Esophagus (tissue), 2 donors: ENCODE results near the gene TTC36. TPM values are rescaled to one million over a fixed set of nuclear protein-coding genes. Genes with fewer than 3 reads are reported as not detected.

Experiments used
- H3K27ac ChIP-seq, 2 donors: one replicate each; pipeline ENCODE4 v1.5.1; 2013; ENCODE audit warnings: low read depth in 2 of 2, mild to moderate bottlenecking in 2 of 2, inconsistent platforms in 1 of 2, low read length in 1 of 2, moderate library complexity in 1 of 2
- H3K27me3 ChIP-seq, 2 donors: one replicate each; pipeline ENCODE4 v1.6.1; 2013; ENCODE audit warnings: low read length in 2 of 2, control low read depth in 1 of 2, mild to moderate bottlenecking in 1 of 2; ENCODE audit not compliant: insufficient read depth in 2 of 2, control insufficient read depth in 1 of 2
- H3K36me3 ChIP-seq, 2 donors: one replicate each; pipeline ENCODE4 v1.6.1; 2013; ENCODE audit warnings: low read length in 1 of 2; ENCODE audit not compliant: control insufficient read depth in 2 of 2, insufficient read depth in 2 of 2
- H3K4me1 ChIP-seq, 2 donors: one replicate each; pipeline ENCODE4 v1.6.1; 2013; ENCODE audit warnings: low read length in 1 of 2; ENCODE audit not compliant: control insufficient read depth in 2 of 2, insufficient read depth in 2 of 2
- H3K4me3 ChIP-seq, 2 donors: one replicate each; pipeline ENCODE4 v1.5.1; 2013; ENCODE audit warnings: low read length in 2 of 2, mild to moderate bottlenecking in 2 of 2, low read depth in 1 of 2, moderate library complexity in 1 of 2
- H3K9me3 ChIP-seq, 2 donors: one replicate each; pipeline ENCODE4 v1.6.1; 2013; ENCODE audit warnings: mild to moderate bottlenecking in 2 of 2, low read depth in 1 of 2, low read length in 1 of 2, moderate library complexity in 1 of 2; ENCODE audit not compliant: control insufficient read depth in 2 of 2, insufficient read depth in 1 of 2
- WGBS, 2 donors: extraction: QIAGEN DNeasy Blood & Tissue Kit; methylation state at CpG; one replicate each; pipeline ENCODE4 v1.1.7; 2013; 5-methylcytosine and 5-hydroxymethylcytosine counted together
- polyA plus RNA-seq, 2 donors: library from polyadenylated mRNA; stranded (reverse); fragments of 200-250 nt; gene quantifications; one replicate each; pipeline ENCODE4 v1.2.3, GENCODE V29; 2013
- donor health status: healthy with polysubstance abuse.
- donor health status: Bipolar disorder and iron deficiency.

The TTC36 gene
- polyA plus RNA-seq, 2 donors = 0.14 to 0.18 TPM

DNA sequence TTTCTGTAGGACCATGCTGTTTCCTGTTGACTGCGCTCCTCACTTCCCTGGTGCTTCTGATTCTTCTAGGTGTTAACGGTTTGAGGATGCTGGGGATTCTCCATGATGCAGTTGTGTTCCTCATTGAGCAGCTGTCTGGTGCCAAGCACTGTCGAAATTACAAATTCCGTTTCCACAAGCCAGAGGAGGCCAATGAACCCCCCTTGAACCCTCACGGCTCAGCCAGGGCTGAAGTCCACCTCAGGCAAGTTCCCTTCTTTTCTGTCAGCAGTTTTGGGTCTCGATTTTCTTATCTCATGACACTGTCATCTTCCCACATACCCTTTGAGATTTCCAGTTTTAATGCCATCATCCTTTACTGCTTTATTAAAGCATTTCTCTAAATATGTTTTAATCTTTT, 7.7 kb upstream of the TTC36 start:
- H3K4me3 ChIP-seq = no peak overlapping the region
- no peaks in the 10 kb centered on the region for H3K27me3 ChIP-seq
- peaks cover 3 to 25% of the 10 kb centered on the region in 2 donors for H3K36me3 ChIP-seq
- no peaks in the 10 kb centered on the region for H3K9me3 ChIP-seq
- WGBS, 2 donors = 83 to 86% methylated on average over 6 of the region's 6 CpGs
- H3K4me1 ChIP-seq = no peaks in the 10 kb centered on the region
- no peak overlapping the region for H3K27ac ChIP-seq

DNA sequence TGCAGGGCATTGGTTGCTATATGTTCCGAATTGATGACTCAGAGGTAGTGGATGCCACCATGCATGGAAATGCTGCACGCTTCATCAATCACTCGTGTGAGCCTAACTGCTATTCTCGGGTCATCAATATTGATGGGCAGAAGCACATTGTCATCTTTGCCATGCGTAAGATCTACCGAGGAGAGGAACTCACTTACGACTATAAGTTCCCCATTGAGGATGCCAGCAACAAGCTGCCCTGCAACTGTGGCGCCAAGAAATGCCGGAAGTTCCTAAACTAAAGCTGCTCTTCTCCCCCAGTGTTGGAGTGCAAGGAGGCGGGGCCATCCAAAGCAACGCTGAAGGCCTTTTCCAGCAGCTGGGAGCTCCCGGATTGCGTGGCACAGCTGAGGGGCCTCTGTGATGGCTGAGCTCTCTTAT, 5.4 kb upstream of the TTC36 start:
- 76 to 85% methylated on average over 13 of the region's 13 CpGs for WGBS, 2 donors
- Histone ChIP-seq H3K4me1 (no peaks in the 10 kb centered on the region), H3K27ac (no peak overlapping the region), H3K36me3 (peaks cover 3 to 22% of the 10 kb centered on the region in 2 donors), H3K27me3 (no peaks in the 10 kb centered on the region), H3K4me3 (no peak overlapping the region), H3K9me3 (no peaks in the 10 kb centered on the region)

DNA sequence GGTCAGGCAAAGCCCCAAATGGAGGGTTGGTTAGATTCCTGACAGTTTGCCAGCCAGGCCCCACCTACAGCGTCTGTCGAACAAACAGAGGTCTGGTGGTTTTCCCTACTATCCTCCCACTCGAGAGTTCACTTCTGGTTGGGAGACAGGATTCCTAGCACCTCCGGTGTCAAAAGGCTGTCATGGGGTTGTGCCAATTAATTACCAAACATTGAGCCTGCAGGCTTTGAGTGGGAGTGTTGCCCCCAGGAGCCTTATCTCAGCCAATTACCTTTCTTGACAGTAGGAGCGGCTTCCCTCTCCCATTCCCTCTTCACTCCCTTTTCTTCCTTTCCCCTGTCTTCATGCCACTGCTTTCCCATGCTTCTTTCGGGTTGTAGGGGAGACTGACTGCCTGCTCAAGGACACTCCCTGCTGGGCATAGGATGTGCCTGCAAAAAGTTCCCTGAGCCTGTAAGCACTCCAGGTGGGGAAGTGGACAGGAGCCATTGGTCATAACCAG, 4.7 kb upstream of the TTC36 start:
- WGBS, 2 donors = 45 to 47% methylated on average over 6 of the region's 6 CpGs
- H3K36me3 ChIP-seq = peaks cover 3 to 22% of the 10 kb centered on the region in 2 donors
- no peak overlapping the region for H3K27ac ChIP-seq
- H3K4me3 ChIP-seq = no peak overlapping the region
- H3K9me3 ChIP-seq = no peaks in the 10 kb centered on the region
- H3K27me3 ChIP-seq = no peaks in the 10 kb centered on the region
- no peaks in the 10 kb centered on the region for H3K4me1 ChIP-seq

DNA sequence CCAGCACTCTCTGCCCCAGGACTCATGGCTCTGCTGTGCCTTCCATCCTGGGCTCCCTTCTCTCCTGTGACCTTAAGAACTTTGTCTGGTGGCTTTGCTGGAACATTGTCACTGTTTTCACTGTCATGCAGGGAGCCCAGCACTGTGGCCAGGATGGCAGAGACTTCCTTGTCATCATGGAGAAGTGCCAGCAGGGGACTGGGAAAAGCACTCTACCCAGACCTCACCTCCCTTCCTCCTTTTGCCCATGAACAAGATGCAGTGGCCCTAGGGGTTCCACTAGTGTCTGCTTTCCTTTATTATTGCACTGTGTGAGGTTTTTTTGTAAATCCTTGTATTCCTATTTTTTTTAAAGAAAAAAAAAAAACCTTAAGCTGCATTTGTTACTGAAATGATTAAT, 2.9 kb upstream of the TTC36 start:
- peaks cover 3 to 22% of the 10 kb centered on the region in 2 donors for H3K36me3 ChIP-seq
- H3K27me3 ChIP-seq = no peaks in the 10 kb centered on the region
- H3K4me1 ChIP-seq = peaks cover 2 to 6% of the 10 kb centered on the region in 2 donors
- H3K9me3 ChIP-seq = no peaks in the 10 kb centered on the region
- H3K27ac ChIP-seq = no peak overlapping the region
- H3K4me3 ChIP-seq = no peak overlapping the region

DNA sequence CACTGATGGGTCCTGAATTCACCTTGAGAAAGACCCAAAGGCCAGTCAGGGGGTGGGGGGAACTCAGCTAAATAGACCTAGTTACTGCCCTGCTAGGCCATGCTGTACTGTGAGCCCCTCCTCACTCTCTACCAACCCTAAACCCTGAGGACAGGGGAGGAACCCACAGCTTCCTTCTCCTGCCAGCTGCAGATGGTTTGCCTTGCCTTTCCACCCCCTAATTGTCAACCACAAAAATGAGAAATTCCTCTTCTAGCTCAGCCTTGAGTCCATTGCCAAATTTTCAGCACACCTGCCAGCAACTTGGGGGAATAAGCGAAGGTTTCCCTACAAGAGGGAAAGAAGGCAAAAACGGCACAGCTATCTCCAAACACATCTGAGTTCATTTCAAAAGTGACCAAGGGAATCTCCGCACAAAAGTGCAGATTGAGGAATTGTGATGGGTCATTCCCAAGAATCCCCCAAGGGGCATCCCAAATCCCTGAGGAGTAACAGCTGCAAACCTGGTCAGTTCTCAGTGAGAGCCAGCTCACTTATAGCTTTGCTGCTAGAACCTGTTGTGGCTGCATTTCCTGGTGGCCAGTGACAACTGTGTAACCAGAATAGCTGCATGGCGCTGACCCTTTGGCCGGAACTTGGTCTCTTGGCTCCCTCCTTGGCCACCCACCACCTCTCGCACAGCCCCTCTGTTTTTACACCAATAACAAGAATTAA, 2.4 kb upstream of the TTC36 start:
- Histone ChIP-seq H3K36me3 (peaks cover 3 to 20% of the 10 kb centered on the region in 2 donors), H3K27me3 (no peaks in the 10 kb centered on the region), H3K9me3 (no peaks in the 10 kb centered on the region), H3K27ac (no peak overlapping the region), H3K4me1 (peaks cover 2 to 9% of the 10 kb centered on the region in 2 donors), H3K4me3 (no peak overlapping the region)
- 82 to 85% methylated on average over 6 of the region's 6 CpGs for WGBS, 2 donors

DNA sequence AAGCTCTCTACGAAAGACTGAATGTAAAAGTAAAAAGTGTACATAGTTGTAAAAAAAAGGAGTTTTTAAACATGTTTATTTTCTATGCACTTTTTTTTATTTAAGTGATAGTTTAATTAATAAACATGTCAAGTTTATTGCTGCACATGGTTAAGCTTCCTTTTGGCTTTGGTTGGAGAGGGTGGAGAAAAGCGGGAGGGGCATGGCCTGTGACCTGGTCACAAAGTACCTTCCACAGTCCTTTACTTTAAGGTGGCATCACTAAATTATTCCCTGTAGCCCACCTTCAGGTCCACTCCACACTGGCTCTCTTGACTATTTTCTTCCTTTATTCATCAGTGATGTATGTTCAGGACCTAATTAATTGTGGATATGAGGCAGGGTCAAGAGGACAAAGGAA, 586 bp upstream of the TTC36 start:
- 82 to 83% methylated on average over 2 of the region's 2 CpGs for WGBS, 2 donors
- Histone ChIP-seq H3K27ac (no peak overlapping the region), H3K9me3 (no peaks in the 10 kb centered on the region), H3K4me1 (peaks cover 2 to 15% of the 10 kb centered on the region in 2 donors), H3K36me3 (peaks cover 3 to 17% of the 10 kb centered on the region in 2 donors), H3K4me3 (no peak overlapping the region), H3K27me3 (no peaks in the 10 kb centered on the region)

DNA sequence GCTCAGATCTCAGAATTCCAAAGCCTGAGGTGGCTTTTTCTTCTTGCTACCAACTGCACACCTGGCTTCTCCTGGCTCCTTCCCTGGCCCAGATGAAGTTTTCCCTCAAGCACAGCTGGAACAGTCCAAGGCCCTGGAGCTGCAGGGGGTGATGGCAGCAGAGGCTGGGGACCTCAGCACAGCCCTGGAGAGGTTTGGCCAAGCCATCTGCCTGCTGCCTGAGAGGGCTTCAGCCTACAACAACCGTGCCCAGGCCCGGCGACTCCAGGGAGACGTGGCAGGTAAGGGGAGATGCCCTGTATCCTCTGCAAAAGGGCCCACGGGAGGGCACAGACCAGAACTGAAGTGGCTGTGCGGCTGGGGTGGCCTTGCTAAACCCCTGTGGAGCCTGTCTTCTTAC, 1.2 kb downstream of the TTC36 start:
- no peaks in the 10 kb centered on the region for H3K27me3 ChIP-seq
- 89 to 91% methylated on average over 6 of the region's 6 CpGs for WGBS, 2 donors
- peaks cover 2 to 18% of the 10 kb centered on the region in 2 donors for H3K4me1 ChIP-seq
- no peak overlapping the region for H3K4me3 ChIP-seq
- H3K36me3 ChIP-seq = peaks cover 3 to 10% of the 10 kb centered on the region in 2 donors
- no peaks in the 10 kb centered on the region for H3K9me3 ChIP-seq
- H3K27ac ChIP-seq = no peak overlapping the region

DNA sequence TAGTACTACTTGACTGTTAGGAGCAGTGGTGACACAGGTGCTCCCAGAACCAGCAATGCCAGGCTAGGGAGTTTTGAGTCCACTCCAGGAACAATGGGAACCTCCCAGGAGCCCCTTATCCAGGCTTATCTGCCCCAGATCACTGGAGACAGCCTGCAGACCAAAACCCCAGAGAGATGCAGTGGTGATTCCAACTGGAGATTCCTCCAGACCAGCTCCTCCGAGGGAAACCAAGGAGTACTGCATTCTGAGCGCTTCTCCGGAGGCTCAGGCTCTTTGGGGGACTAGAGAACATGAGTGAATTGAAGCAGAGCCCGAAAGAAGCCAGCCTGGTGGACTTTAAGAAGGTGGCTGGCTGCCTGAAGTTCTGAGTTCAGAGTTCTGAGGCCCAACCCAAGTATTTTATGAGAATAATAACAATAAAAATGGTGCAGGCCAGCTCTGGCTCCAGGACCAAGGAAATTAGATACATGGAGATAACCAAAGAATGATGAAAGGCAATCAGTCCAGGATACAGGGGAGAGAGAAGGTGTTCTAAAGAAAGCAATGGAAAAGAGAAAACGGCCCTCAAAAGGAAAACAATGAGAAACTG, 2.4 kb downstream of the TTC36 start:
- WGBS, 2 donors = 61 to 68% methylated on average over 5 of the region's 5 CpGs
- H3K4me3 ChIP-seq = peak overlapping the region in 1 of 2 donors; percentile 66
- H3K27ac ChIP-seq = no peak overlapping the region
- peaks cover 2 to 18% of the 10 kb centered on the region in 2 donors for H3K4me1 ChIP-seq
- H3K9me3 ChIP-seq = no peaks in the 10 kb centered on the region
- H3K36me3 ChIP-seq = peaks cover 0 to 7% of the 10 kb centered on the region in 2 donors
- H3K27me3 ChIP-seq = no peaks in the 10 kb centered on the region

DNA sequence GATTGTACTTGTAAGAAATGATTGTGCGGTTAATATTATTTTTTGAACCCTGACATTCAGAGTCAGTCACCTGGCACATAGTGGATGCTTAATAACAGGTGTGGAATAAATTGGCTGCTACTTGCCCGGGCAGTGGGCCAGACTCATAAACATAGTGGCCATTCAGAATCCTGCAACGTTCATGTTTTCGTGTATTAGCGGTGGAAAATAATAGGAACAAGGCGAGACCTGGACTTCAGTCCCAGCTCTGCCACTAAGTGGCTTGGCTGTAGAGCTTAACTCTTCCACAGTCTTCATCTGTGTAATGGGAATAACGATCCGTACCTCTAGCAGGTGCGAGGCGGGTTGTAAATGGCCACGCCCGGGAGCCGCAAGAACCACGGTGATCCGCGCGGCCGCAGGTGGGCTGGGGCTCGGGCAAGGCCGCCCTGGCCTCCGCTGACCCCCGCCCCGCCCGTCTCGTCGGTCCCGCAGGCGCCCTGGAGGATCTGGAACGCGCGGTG, 3.0 kb downstream of the TTC36 start:
- no peaks in the 10 kb centered on the region for H3K9me3 ChIP-seq
- H3K4me1 ChIP-seq = peaks cover 2 to 18% of the 10 kb centered on the region in 2 donors
- peaks cover 0 to 9% of the 10 kb centered on the region in 2 donors for H3K36me3 ChIP-seq
- no peaks in the 10 kb centered on the region for H3K27me3 ChIP-seq
- peak overlapping the region; percentile 19 to 40 for H3K27ac ChIP-seq
- H3K4me3 ChIP-seq = peak overlapping the region; percentile 66 to 76
- WGBS, 2 donors = 4% methylated on average over 26 to 31 of the region's 31 CpGs
